Fibroblast of skin of right biceps (primary cell): Measurements from ENCODE around the gene PTPN6.

Source experiments
- DNase-seq: peaks from one replicate; pipeline ENCODE4 v3.0.0-alpha.2; 2013

The PTPN6 gene

DNA sequence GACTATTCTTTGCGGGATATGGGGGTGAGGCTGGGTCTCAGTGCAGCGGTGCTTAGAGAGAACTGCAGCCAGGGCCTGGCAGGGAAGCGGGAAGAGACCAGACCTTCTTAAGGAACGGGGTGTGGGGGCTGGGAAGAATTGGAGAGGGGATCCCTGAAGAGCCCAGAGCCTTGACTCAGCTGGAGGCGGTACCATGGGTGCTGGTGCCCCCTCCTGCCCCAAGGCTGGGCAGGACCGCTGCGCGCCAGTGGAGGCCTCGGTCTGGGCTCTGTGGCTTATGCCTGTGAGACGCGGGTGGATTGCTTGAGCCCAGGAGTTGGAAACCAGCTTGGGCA, 8.9 kb upstream of the PTPN6 start:
- DNase-seq: peak; percentile 41

GRCh38 chr12:6943389-6943721, 7.8 kb upstream of the PTPN6 start:
- DNase-seq: peak; percentile 94

DNA sequence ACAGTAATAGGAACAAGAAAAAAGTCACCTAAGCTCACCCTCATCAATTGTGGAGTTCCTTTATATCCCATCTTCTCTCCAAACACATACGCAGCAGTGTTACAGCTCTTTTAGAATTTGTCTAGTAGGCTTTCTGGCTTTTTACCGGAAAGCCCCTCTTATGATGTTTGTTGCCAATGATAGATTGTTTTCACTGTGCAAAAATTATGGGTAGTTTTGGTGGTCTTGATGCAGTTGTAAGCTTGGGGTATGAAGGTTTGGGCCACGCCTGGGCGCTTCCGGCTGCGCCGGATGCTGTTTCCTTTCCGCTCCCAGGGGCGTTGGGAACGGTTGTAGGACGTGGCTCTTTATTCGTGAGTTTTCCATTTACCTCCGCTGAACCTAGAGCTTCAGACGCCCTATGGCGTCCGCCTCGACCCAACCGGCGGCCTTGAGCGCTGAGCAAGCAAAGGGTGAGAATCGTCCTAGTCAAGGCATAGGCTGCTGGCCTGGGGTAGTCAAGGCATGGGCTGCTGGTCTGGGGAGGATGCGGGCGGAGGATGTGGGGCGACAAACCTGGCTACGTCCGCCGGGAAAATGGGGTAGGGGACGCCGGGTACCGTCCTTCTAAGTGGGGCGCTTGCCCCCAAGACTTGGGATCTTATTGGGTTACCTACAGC, 7.3 kb upstream of the PTPN6 start, which contains the start of the genes C12orf57 and RNU7-1:
C12orf57 (plus strand) TSS at position 301 of the 659 bp plus-strand sequence; CDS start at position 401, 100 bp downstream.
RNU7-1 (plus strand) TSS at position 95 of the 659 bp plus-strand sequence.
- peak; percentile 97 for DNase-seq

GRCh38 chr12:6944381-6945186, 6.6 kb upstream of the PTPN6 start:
- DNase-seq: peak; percentile 94

DNA sequence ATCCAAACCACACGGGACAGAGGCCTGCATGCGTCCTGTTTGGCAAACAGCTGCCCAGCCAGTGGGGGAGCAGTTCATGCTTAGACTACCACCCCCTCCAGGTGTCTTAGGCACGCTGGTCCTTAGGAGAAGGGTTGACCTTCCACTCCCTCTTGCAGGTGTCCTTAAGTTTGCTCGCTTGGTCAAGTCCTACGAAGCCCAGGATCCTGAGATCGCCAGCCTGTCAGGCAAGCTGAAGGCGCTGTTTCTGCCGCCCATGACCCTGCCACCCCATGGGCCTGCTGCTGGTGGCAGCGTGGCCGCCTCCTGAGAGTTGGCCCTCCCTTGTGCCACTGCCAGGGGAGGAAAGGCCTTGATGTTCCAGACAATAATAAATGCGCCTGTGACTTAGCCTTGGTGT, 5.5 kb upstream of the PTPN6 start:
- DNase-seq: no peak

DNA sequence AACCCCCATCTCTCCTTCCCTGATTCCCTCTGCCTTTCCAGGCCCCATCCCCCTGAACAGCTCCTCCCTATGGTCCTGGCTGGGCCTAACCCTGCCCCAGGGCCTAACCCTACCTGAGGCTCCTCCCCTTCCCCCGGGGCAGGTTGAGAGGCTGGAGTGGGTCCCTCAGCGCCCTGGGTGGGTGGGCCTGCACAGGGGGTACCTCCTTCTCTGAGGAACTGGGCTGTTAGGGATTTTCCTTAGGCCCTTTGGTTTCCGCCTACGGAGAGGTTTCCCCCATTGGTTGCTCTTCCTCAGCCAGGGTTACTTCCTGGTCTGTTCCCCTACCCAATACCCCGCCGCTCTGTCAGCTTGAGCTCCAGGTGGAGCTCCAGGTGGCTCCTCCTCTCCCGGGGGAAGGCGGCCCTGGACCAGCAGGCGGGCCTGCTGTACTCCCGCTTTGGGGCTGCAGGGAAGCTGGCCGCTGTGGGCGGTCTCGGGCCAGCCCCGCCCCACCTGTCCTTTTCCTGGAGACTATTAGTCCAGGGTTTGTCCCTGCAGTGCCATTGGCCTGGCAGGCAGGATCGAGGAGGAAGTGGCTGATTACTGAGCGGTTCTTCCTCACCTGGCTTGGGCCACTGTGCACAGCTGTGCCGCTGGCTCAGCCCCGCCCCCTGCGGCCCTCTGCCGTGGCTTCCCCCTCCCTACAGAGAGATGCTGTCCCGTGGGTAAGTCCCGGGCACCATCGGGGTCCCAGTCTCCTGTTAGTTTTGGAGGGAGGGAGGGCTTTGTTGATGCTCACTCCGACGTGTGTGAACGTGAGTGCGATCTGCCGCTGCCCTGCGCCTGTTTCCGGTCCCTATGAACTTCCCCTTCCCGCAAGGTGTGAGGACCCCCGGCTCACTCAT, 4.9 kb upstream of the PTPN6 start:
- no peak for DNase-seq

DNA sequence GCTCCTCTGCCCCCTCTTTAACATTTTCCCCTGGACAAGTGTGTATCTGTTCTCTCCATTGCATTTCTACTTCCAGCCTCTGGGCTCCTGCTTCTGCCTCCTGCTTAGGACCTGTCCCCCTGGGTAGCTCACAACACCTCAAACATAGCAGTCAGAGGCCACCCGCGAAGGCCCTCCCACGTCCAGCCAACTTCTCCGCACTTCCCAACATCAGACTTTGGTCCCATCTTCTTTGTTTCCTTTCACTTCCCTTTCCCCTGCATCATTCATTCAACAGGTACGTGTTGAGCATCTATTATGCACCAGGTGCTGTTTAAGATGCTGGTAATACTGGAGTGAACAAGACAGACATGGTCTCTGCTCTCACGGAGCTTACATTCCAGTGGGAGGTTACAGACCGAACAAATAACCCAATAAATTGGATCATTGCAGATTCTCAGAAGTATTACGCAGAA, 4.2 kb upstream of the PTPN6 start:
- no peak for DNase-seq

DNA sequence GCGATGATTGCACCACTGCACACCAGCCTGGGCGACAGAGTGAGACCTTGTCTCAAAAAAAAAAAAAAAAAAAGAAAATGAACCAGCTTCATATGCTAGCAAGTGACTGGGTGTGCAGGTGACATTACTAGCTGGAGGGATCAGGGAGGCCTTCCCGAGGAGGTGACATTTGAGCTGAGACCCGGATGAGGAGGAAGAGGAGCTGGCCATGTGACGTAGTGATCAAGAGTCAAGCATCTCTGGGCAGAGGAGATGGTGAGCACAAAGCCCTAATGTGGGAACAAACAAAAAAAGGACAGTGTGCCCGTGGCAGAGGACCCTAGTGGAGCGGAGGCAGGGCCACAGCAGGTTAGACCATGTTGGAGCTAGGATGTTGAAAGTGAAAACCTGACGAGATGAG, 3.5 kb upstream of the PTPN6 start:
- DNase-seq: no peak

GRCh38 chr12:6948873-6949594, 2.1 kb upstream of the PTPN6 start:
- DNase-seq: no peak

- DNase-seq: no peak
Observed at GRCh38 chr12:6950401-6950801, 755 bp upstream of the PTPN6 start.

GRCh38 chr12:6951551-6952120, 480 bp downstream of the PTPN6 start:
- no peak for DNase-seq

DNA sequence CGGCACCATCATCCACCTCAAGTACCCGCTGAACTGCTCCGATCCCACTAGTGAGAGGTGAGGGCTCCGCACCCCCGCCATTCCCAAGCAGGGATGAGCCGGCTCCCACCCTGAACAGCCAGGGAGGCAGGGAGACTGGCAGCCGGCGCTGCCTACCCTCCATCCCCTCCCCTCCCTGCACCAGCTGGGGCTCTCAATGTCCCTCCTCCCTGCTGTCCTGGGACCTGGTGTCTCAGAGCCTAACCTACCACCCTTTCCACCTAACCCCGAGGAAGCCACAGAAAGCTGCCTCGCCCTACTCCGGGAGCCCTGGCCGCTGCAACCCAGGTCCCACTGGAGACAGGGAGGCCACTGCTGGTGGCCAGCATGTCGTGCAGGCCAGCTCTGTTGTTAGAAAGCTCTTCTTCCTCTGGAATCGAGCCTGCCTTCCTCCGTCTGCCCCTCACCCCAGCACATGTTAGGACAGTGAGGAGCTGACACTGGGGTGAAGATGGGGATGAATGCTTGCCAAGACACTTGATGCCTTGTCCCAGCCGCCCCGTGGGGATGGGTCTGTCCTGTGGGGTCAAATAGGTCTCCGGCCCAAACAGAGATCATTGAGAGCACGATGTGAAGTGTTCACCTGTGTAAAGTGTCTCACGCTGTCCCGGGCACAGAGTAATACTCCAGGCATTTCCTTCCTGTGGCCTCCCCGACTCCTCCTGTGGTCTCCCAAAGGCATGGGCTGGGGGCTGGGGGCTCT, 1.1 kb downstream of the PTPN6 start:
- DNase-seq: no peak

GRCh38 chr12:6952863-6953441, 1.8 kb downstream of the PTPN6 start:
- DNase-seq: no peak

- peak; percentile 75 for DNase-seq
Observed at GRCh38 chr12:6953442-6954315, 2.5 kb downstream of the PTPN6 start.

GRCh38 chr12:6954316-6955107, 3.4 kb downstream of the PTPN6 start:
- DNase-seq: no peak

GRCh38 chr12:6955108-6956020, 4.2 kb downstream of the PTPN6 start:
- no peak for DNase-seq

- DNase-seq: no peak
Observed at GRCh38 chr12:6956021-6956727, 5.0 kb downstream of the PTPN6 start.
